HG02763 (cell line): Measurements from ENCODE around the gene ZFYVE9.

ENCODE experiments used
- ATAC-seq: cut with Tn5 transposase; IDR thresholded peaks from one replicate; pipeline ENCODE4 v1.9.1; 2021; ENCODE audit warnings: mild to moderate bottlenecking, moderate library complexity; ENCODE audit not compliant: unreplicated experiment

ZFYVE9 gene

GRCh38 chr1:52332411-52332810 is 190.5 kb downstream of the ZFYVE9 start:
- ATAC-seq = no peak

- ATAC-seq = no peak
Observed at GRCh38 chr1:52334906-52335528, 193.1 kb downstream of the ZFYVE9 start.

- no peak for ATAC-seq
Observed at GRCh38 chr1:52337439-52337838, 195.6 kb downstream of the ZFYVE9 start.

- no peak for ATAC-seq
Observed at GRCh38 chr1:52341655-52342260, 199.9 kb downstream of the ZFYVE9 start.

- no peak for ATAC-seq
Observed at GRCh38 chr1:52343979-52344378, 202.1 kb downstream of the ZFYVE9 start.

GRCh38 chr1:52345252-52345651 is 203.4 kb downstream of the ZFYVE9 start:
- no peak for ATAC-seq

- ATAC-seq = no peak
Observed at GRCh38 chr1:52346653-52347052, 204.8 kb downstream of the ZFYVE9 start.

- ATAC-seq = no peak
Observed at GRCh38 chr1:52348704-52349300, 206.9 kb downstream of the ZFYVE9 start.

GRCh38 chr1:52352690-52353089 is 210.8 kb downstream of the ZFYVE9 start:
- no peak for ATAC-seq

GRCh38 chr1:52355436-52355835 is 213.5 kb downstream of the ZFYVE9 start:
- no peak for ATAC-seq

GRCh38 chr1:52355847-52356505 is 214.1 kb downstream of the ZFYVE9 start:
- ATAC-seq = no peak

GRCh38 chr1:52356818-52357355 is 215.0 kb downstream of the ZFYVE9 start:
- ATAC-seq = no peak

- no peak for ATAC-seq
Observed at GRCh38 chr1:52357397-52357796, 215.5 kb downstream of the ZFYVE9 start.

- ATAC-seq = no peak
Observed at GRCh38 chr1:52358851-52359497, 217.1 kb downstream of the ZFYVE9 start.

GRCh38 chr1:52359676-52360594 is 218.0 kb downstream of the ZFYVE9 start:
- no peak for ATAC-seq

GRCh38 chr1:52360595-52360968 is 218.7 kb downstream of the ZFYVE9 start:
- no peak for ATAC-seq

GRCh38 chr1:52364235-52364839 is 222.4 kb downstream of the ZFYVE9 start:
- ATAC-seq = no peak

GRCh38 chr1:52365071-52365745 is 223.3 kb downstream of the ZFYVE9 start:
- no peak for ATAC-seq
